LNCaP clone FGC (cell line): ENCODE measurements around the gene TEX53.

Experiments used
- DNase-seq: peaks from one replicate; pipeline ENCODE4 v3.0.0-alpha.2; 2011; ENCODE audit warnings: low read depth
- H3K4me3 ChIP-seq: 2 replicates; pipeline ENCODE4 v1.5.1; 2011; ENCODE audit warnings: mild to moderate bottlenecking, low read depth, low read length, control low read depth
- CTCF ChIP-seq: IDR thresholded peaks from 2 replicates; pipeline ENCODE4 v1.5.1; 2012; ENCODE audit warnings: mild to moderate bottlenecking; ENCODE audit not compliant: control insufficient read depth, insufficient read depth; ENCODE audit errors: extremely low read depth

TEX53 gene

GRCh38 chr9:114674798-114675540 lies 17.4 kb upstream of the TEX53 start:
- no peak for DNase-seq
- no peak for TF ChIP-seq CTCF
- H3K4me3 ChIP-seq = no peak overlapping the region

- no peak for TF ChIP-seq CTCF
- no peak for DNase-seq
- no peak overlapping the region for H3K4me3 ChIP-seq
Measured at GRCh38 chr9:114674076-114674797, 16.6 kb upstream of the TEX53 start.

- no peak for TF ChIP-seq CTCF
- peak; percentile 63 for DNase-seq
- no peak overlapping the region for H3K4me3 ChIP-seq
Measured at GRCh38 chr9:114671605-114672004, 14.0 kb upstream of the TEX53 start.

GRCh38 chr9:114669961-114670360 lies 12.4 kb upstream of the TEX53 start:
- no peak overlapping the region for H3K4me3 ChIP-seq
- no peak for DNase-seq
- no peak for TF ChIP-seq CTCF

GRCh38 chr9:114668146-114668545 lies 10.5 kb upstream of the TEX53 start:
- no peak overlapping the region for H3K4me3 ChIP-seq
- no peak for DNase-seq
- TF ChIP-seq CTCF = no peak

- H3K4me3 ChIP-seq = no peak overlapping the region
- no peak for DNase-seq
- no peak for TF ChIP-seq CTCF
Measured at GRCh38 chr9:114666851-114667250, 9.2 kb upstream of the TEX53 start.
